ENCODE data around the gene BICD1. TPM values are rescaled to one million over a fixed set of nuclear protein-coding genes. Genes with fewer than 3 reads are reported as not detected.

The BICD1 gene
- total and polyA plus RNA-seq, 2 of the 13 experiments (the other 11 are each of a cell fraction or from before 2014, with no cell fraction given): 4.5 to 5.2 TPM

GRCh38 chr12:32106517-32107358 lies at the start of gene BICD1 (continued):
- peak; percentile 94 for TF ChIP-seq ZGPAT (CRISPR knock-in tag; IDR thresholded peaks at IDR 0.05)
- peak; percentile 68; the same call in 1 of the 2 replicates for TF ChIP-seq ETV5 (CRISPR knock-in tag; IDR thresholded peaks at IDR 0.05; ENCODE audit: borderline replicate concordance)
- no peak for TF ChIP-seq ZNF326 (CRISPR knock-in tag; IDR thresholded peaks at IDR 0.05; ENCODE audit: borderline replicate concordance)
- TF ChIP-seq SRSF4 (IDR thresholded peaks at IDR 0.05; ENCODE audit: low read depth, low read length, poor library complexity, severe bottlenecking): no peak
- peak; percentile 58 for TF ChIP-seq CBX1 (IDR thresholded peaks at IDR 0.05; ENCODE audit: low read depth)
- TF ChIP-seq TERF1 (CRISPR knock-in tag; IDR thresholded peaks at IDR 0.05): peak; percentile 67; the same call in 1 of the 2 replicates
- 0 out of 2 replicates have a peak, but pooled peaks have one; percentile 23 for TF ChIP-seq ZBTB38 (CRISPR knock-in tag; IDR thresholded peaks at IDR 0.05)
- no peak for TF ChIP-seq TOE1 (CRISPR knock-in tag; IDR thresholded peaks at IDR 0.05)
- 0 out of 2 replicates have a peak, but pooled peaks have one; percentile 29 for TF ChIP-seq ZNF276 (CRISPR knock-in tag; IDR thresholded peaks at IDR 0.05; ENCODE audit: low read depth)
- TF ChIP-seq ZBTB20 (CRISPR knock-in tag; IDR thresholded peaks at IDR 0.05; ENCODE audit: borderline replicate concordance, low read depth): no peak
- no peak for TF ChIP-seq CHCHD3 (CRISPR knock-in tag; IDR thresholded peaks at IDR 0.05)
- no peak for TF ChIP-seq ZNF749 (CRISPR knock-in tag; IDR thresholded peaks at IDR 0.05; ENCODE audit: borderline replicate concordance)
- TF ChIP-seq ZEB1 (IDR thresholded peaks at IDR 0.05; ENCODE audit: insufficient replicate concordance, low read depth): no peak
- TF ChIP-seq REL (CRISPR knock-in tag; conservative IDR thresholded peaks at IDR 0.05): 0 out of 2 replicates have a peak, but pooled peaks have one; percentile 41
- peak; percentile 41; the same call in 1 of the 2 replicates for TF ChIP-seq KDM3A (CRISPR knock-in tag; IDR thresholded peaks at IDR 0.05; ENCODE audit: low read depth)
- TF ChIP-seq NCOR1 (IDR thresholded peaks at IDR 0.05; ENCODE audit: borderline replicate concordance, low read length): no peak
- no peak for TF ChIP-seq HNF4G (IDR thresholded peaks at IDR 0.05; ENCODE audit: borderline replicate concordance, low read depth, low read length)
- no peak for TF ChIP-seq HNF4G (CRISPR knock-in tag; IDR thresholded peaks at IDR 0.05; ENCODE audit: borderline replicate concordance, low read depth)
- peak; percentile 43; the same call in 1 of the 2 replicates for TF ChIP-seq ZNF772 (CRISPR knock-in tag; IDR thresholded peaks at IDR 0.05)
- no peak for TF ChIP-seq ZBTB4 (CRISPR knock-in tag; IDR thresholded peaks at IDR 0.05; ENCODE audit: borderline replicate concordance)

Data from HepG2 (cell line).